22Rv1 (cell line): Measurements from ENCODE around the gene CDCA8.

ENCODE experiments used
- CTCF ChIP-seq: fragments of 450-650 bp; IDR thresholded peaks from 2 replicates; pipeline ENCODE4 v1.5.1; 2017; ENCODE audit warnings: mild to moderate bottlenecking
- ZFX ChIP-seq: fragments of 450-650 bp; IDR thresholded peaks from 2 replicates; pipeline ENCODE4 v1.6.1; 2017; ENCODE audit warnings: antibody characterized with exemption, borderline replicate concordance

- TF ChIP-seq CTCF (no peak), ZFX (no peak)
Observed at GRCh38 chr1:37717631-37718030, 25.3 kb downstream of the CDCA8 start.
